Caco-2 (cell line): Measurements from ENCODE around the gene TRIM21. TPM values are rescaled to one million over a fixed set of nuclear protein-coding genes. Genes with fewer than 3 reads are reported as not detected.

Source experiments
- BruUV-seq: library from RNA; stranded (reverse); fragments of 400-500 nt; replicated peaks from 2 replicates; lab custom pipeline; 2021; lab: Mats Ljungman, UMichigan
- CTCF ChIA-PET: fragments of 300-600 bp; sonication (Branson Sonifier 250); formaldehyde crosslinking; loops from one replicate; lab custom pipeline; 2022; ENCODE audit warnings: antibody characterized with exemption; lab: Charles Lee
- POLR2A ChIA-PET: fragments of 300-600 bp; sonication (Branson Sonifier 250); formaldehyde crosslinking; loops from one replicate; lab custom pipeline; 2022; ENCODE audit warnings: antibody characterized with exemption; lab: Charles Lee
- DNase-seq, 2 experiments: peaks; one replicate each; pipeline versions ENCODE4 v3.0.0 to v3.0.0-alpha.2; 2020 to 2022
- H3K27me3 ChIP-seq: replicated peaks from 2 replicates; pipeline ENCODE4 v1.6.0; 2011; ENCODE audit warnings: low read length; ENCODE audit not compliant: control insufficient read depth, insufficient read depth
- H3K36me3 ChIP-seq: 2 replicates; pipeline ENCODE4 v1.5.1; 2011; ENCODE audit warnings: low read length; ENCODE audit not compliant: control insufficient read depth, insufficient read depth
- H3K4me1 ChIP-seq: fragments of 250-450 bp; sonication (Bioruptor Pico); 2 replicates; pipeline ENCODE4 v1.5.1; 2020; ENCODE audit warnings: mild to moderate bottlenecking
- H3K4me3 ChIP-seq: 2 replicates; pipeline ENCODE4 v1.5.1; 2011; ENCODE audit warnings: low read depth, mild to moderate bottlenecking, control low read depth, low read length
- H3K9me3 ChIP-seq: fragments of 250-450 bp; sonication (Bioruptor Pico); 2 replicates; pipeline ENCODE4 v1.5.1; 2020; ENCODE audit warnings: mild to moderate bottlenecking, moderate library complexity
- H3K27ac Mint-ChIP-seq: one replicate; pipeline ENCODE4 v1.8.0; 2022; ENCODE audit warnings: mixed read lengths; ENCODE audit not compliant: unreplicated experiment
- H3K27me3 Mint-ChIP-seq: one replicate; pipeline ENCODE4 v1.8.0; 2022; ENCODE audit warnings: mixed read lengths; ENCODE audit not compliant: insufficient read depth, unreplicated experiment
- H3K36me3 Mint-ChIP-seq: one replicate; pipeline ENCODE4 v1.8.0; 2022; ENCODE audit warnings: mild to moderate bottlenecking, mixed read lengths; ENCODE audit not compliant: insufficient read depth, unreplicated experiment
- H3K4me1 Mint-ChIP-seq: one replicate; pipeline ENCODE4 v1.8.0; 2022; ENCODE audit warnings: low read depth, mixed read lengths; ENCODE audit not compliant: unreplicated experiment
- H3K4me3 Mint-ChIP-seq: one replicate; pipeline ENCODE4 v1.8.0; 2022; ENCODE audit warnings: mild to moderate bottlenecking, moderate library complexity, mixed read lengths; ENCODE audit not compliant: unreplicated experiment
- H3K9me3 Mint-ChIP-seq: one replicate; pipeline ENCODE4 v1.8.0; 2022; ENCODE audit warnings: mixed read lengths; ENCODE audit not compliant: unreplicated experiment
- intact Hi-C: fragments of 100-400 bp; cut with micrococcal nuclease; formaldehyde crosslinking; loops from one replicate; pipeline ENCODE4 v1.10.0; 2022; ENCODE audit not compliant: unreplicated experiment
- total RNA-seq: library from RNA; stranded (reverse); gene quantifications from 2 replicates; pipeline ENCODE4 v1.2.3, GENCODE V29; 2022
- TF ChIP-seq, protein P1 (sequence below), 2 experiments: fragments of 200-600 bp in 1 of 2; IDR thresholded peaks; 1 replicate in 1 of 2; 2 replicates in 1 of 2; pipeline versions ENCODE4 v1.5.1 to v1.8.0; 2011 to 2022; ENCODE audit warnings: antibody characterized with exemption in 1 of 2, control low read depth in 1 of 2, inconsistent platforms in 1 of 2, low read depth in 1 of 2, low read length in 1 of 2, mild to moderate bottlenecking in 1 of 2, moderate library complexity in 1 of 2; ENCODE audit not compliant: insufficient read depth in 1 of 2, severe bottlenecking in 1 of 2, unreplicated experiment in 1 of 2

TRIM21 gene
- total RNA-seq, 1 experiment from 2014 or later: 6.1 TPM

DNA sequence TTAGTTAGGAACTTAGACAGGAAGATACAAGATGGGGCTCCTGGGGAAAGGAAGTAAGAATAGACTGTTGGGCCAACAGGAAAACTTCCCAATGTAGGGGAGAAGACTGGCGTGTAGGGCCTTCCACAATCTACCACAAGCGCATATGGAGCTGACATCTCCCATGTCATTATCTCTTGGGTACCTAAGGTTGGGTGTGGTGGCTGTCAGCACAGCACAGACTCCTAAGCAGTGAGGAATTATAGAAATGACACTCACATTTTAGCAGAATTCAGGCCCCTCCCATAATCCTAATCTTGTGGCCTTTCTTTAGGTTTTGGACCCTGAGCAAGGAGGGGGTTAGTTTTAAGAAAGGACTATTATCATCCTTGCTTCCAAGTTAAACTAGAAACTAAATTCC is 11.6 kb downstream of the TRIM21 start:
- H3K4me3 Mint-ChIP-seq: no peak overlapping the region
- no peaks in the 10 kb centered on the region for H3K4me1 ChIP-seq
- H3K4me1 Mint-ChIP-seq: no peaks in the 10 kb centered on the region
- no peak overlapping the region for H3K27ac Mint-ChIP-seq
- CTCF ChIA-PET: no interaction called here
- intact Hi-C loops: no loop called here
- no peaks in the 10 kb centered on the region for H3K9me3 ChIP-seq
- H3K36me3 ChIP-seq: no peaks in the 10 kb centered on the region
- BruUV-seq: no TSS peak
- no peaks in the 10 kb centered on the region for H3K27me3 Mint-ChIP-seq
- DNase-seq: no peak
- H3K9me3 Mint-ChIP-seq: no peaks in the 10 kb centered on the region
- H3K4me3 ChIP-seq: no peak overlapping the region
- no peaks in the 10 kb centered on the region for H3K27me3 ChIP-seq
- POLR2A ChIA-PET: no interaction called here
- no peaks in the 10 kb centered on the region for H3K36me3 Mint-ChIP-seq
- TF ChIP-seq, protein P1, sequence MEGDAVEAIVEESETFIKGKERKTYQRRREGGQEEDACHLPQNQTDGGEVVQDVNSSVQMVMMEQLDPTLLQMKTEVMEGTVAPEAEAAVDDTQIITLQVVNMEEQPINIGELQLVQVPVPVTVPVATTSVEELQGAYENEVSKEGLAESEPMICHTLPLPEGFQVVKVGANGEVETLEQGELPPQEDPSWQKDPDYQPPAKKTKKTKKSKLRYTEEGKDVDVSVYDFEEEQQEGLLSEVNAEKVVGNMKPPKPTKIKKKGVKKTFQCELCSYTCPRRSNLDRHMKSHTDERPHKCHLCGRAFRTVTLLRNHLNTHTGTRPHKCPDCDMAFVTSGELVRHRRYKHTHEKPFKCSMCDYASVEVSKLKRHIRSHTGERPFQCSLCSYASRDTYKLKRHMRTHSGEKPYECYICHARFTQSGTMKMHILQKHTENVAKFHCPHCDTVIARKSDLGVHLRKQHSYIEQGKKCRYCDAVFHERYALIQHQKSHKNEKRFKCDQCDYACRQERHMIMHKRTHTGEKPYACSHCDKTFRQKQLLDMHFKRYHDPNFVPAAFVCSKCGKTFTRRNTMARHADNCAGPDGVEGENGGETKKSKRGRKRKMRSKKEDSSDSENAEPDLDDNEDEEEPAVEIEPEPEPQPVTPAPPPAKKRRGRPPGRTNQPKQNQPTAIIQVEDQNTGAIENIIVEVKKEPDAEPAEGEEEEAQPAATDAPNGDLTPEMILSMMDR (IDR thresholded peaks at IDR 0.05; ENCODE audit: insufficient read depth in 1 of 2, low read depth in 1 of 2, low read length in 1 of 2, severe bottlenecking in 1 of 2, unreplicated experiment in 1 of 2): no peak

DNA sequence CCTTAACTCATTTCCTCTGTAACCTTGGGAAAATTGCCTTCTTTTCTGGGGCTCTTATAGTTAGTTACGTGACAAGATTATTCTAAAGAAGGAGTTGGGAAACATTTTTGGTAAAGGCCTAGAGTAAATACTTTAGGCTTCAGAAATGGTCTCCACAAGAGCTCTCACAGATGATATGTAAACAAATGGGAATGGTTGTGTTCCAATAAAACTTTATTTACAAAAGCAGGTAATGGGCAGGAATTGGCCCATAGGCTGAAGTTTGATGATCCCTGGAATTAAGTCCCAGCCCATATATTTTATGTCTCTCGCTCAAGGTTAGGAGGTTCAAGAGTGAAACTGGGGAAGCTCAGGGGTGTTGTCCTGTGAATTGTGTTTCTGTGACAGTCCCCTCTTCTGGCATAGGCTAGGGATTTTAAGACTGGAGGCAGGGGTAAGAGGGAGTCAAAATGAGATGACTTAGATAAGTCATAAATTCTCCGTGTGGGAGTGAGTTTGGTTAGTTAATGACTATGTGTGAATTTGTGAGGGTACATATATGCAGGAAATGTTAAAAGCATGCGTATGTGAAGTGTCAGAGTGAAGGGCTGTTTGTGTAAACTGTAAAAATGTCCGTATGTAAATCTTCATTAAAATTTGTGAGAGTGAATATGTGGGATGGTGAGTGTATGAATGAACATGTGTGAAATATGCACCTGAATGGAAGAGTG is 17.9 kb downstream of the TRIM21 start:
- no peaks in the 10 kb centered on the region for H3K4me1 Mint-ChIP-seq
- intact Hi-C loops: loop anchor here (2.0 kb wide), 1 partner anchor 17 kb away; the partner anchor contains the start of gene TRIM21
- Histone ChIP-seq H3K36me3 (no peaks in the 10 kb centered on the region), H3K4me3 (no peak overlapping the region), H3K9me3 (no peaks in the 10 kb centered on the region), H3K27me3 (no peaks in the 10 kb centered on the region; the same call in 1 of the 2 replicates), H3K4me1 (no peaks in the 10 kb centered on the region)
- no peak overlapping the region for H3K27ac Mint-ChIP-seq
- H3K36me3 Mint-ChIP-seq: no peaks in the 10 kb centered on the region
- ChIA-PET CTCF (no interaction called here), POLR2A (no interaction called here)
- TF ChIP-seq, protein P1 (IDR thresholded peaks at IDR 0.05; ENCODE audit: insufficient read depth in 1 of 2, low read depth in 1 of 2, low read length in 1 of 2, severe bottlenecking in 1 of 2, unreplicated experiment in 1 of 2): no peak
- no peak overlapping the region for H3K4me3 Mint-ChIP-seq
- DNase-seq: no peak
- no peaks in the 10 kb centered on the region for H3K27me3 Mint-ChIP-seq
- no peaks in the 10 kb centered on the region for H3K9me3 Mint-ChIP-seq
- no TSS peak for BruUV-seq

DNA sequence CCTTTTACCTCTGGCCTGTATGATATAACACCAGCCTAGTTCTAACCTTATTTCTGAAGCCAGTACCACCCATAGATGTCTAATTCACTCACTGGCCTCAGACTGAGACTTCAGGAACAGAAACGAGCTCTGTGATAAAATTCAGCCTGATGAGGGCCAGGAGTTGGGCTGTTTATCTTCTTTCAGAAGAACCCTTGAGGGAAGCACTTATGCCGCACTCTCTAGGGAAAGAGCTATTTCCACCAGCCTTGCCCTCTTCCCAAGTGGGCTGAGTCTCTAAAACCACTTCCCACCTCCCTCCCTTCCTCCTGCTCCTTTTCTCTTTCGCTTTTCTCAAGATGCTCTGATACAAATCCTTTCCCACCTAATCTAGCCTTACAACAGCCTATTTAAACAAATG is 23.3 kb downstream of the TRIM21 start:
- Histone ChIP-seq H3K4me3 (no peak overlapping the region), H3K36me3 (no peaks in the 10 kb centered on the region), H3K27me3 (no peaks in the 10 kb centered on the region), H3K4me1 (no peaks in the 10 kb centered on the region), H3K9me3 (no peaks in the 10 kb centered on the region)
- no peaks in the 10 kb centered on the region for H3K36me3 Mint-ChIP-seq
- DNase-seq: no peak
- no peak overlapping the region for H3K4me3 Mint-ChIP-seq
- CTCF ChIA-PET: no interaction called here
- peaks cover 6% of the 10 kb centered on the region for H3K27me3 Mint-ChIP-seq
- no peaks in the 10 kb centered on the region for H3K4me1 Mint-ChIP-seq
- BruUV-seq: no TSS peak
- H3K9me3 Mint-ChIP-seq: no peaks in the 10 kb centered on the region
- POLR2A ChIA-PET: no interaction called here
- TF ChIP-seq, protein P1 (IDR thresholded peaks at IDR 0.05; ENCODE audit: insufficient read depth in 1 of 2, low read depth in 1 of 2, low read length in 1 of 2, severe bottlenecking in 1 of 2, unreplicated experiment in 1 of 2): no peak
- intact Hi-C loops: no loop called here
- H3K27ac Mint-ChIP-seq: no peak overlapping the region
